IPS-15b (cell line): ENCODE data around the gene SNAPC3.

Experiments used
- H3K27me3 ChIP-seq: one replicate; pipeline ENCODE4 v1.6.1; 2013; ENCODE audit warnings: low read length; ENCODE audit not compliant: control insufficient read depth, insufficient read depth
- H3K36me3 ChIP-seq: one replicate; pipeline ENCODE4 v1.6.1; 2013; ENCODE audit warnings: low read length; ENCODE audit not compliant: control insufficient read depth, insufficient read depth
- H3K4me1 ChIP-seq: one replicate; pipeline ENCODE4 v1.6.1; 2013; ENCODE audit warnings: mild to moderate bottlenecking, low read length; ENCODE audit not compliant: control insufficient read depth, insufficient read depth
- H3K4me3 ChIP-seq: one replicate; pipeline ENCODE4 v1.5.1; 2013; ENCODE audit warnings: low read depth, low read length
- H3K9ac ChIP-seq: one replicate; pipeline ENCODE4 v1.6.1; 2013; ENCODE audit warnings: low read depth, mild to moderate bottlenecking, low read length
- H3K9me3 ChIP-seq: one replicate; pipeline ENCODE4 v1.6.1; 2013; ENCODE audit warnings: mild to moderate bottlenecking, low read length; ENCODE audit not compliant: control insufficient read depth, insufficient read depth

Gene SNAPC3

DNA sequence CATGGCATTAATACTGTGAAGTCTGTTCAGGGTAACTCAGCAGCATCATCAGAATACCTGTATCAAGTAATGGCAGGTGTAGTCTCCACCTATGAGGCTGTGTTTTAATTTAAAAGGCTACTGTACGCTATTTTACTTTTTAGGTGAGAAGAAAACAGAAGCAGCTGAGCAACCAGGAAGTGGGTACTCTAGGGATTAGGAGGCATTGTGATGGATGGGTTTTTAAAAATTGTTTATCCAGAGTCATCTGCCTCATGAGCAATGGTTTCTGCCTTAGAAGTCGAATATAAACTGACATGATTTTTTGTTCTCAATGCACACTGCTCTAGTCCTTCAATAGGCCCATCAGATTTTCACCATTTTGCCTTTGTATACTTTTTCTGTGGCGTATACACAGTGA lies 45.5 kb downstream of the SNAPC3 start:
- Histone ChIP-seq H3K9me3 (no peaks in the 10 kb centered on the region), H3K4me3 (no peak overlapping the region), H3K36me3 (peaks cover 9% of the 10 kb centered on the region), H3K9ac (no peak overlapping the region), H3K4me1 (no peaks in the 10 kb centered on the region), H3K27me3 (no peaks in the 10 kb centered on the region)

DNA sequence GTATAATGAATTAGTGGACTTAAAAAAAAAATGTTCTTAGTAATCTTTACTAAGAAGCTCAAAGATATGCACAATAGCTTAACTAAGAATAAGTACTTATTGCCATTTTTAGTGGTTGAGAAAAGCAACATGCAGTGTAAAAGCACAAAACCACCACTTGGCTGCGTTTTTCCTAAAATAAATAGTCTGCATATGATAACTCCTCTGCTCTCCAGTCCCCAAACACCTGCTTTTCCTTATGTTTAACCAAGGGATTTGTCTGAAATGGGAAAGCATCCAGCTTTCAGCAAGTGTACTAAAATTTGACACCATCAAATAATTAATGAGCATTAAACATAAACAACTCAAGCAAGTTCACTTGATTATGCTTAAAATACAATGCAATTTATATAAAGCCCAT lies 46.7 kb downstream of the SNAPC3 start:
- H3K36me3 ChIP-seq: peaks cover 9% of the 10 kb centered on the region
- H3K4me1 ChIP-seq: no peaks in the 10 kb centered on the region
- no peaks in the 10 kb centered on the region for H3K9me3 ChIP-seq
- H3K27me3 ChIP-seq: no peaks in the 10 kb centered on the region
- no peak overlapping the region for H3K4me3 ChIP-seq
- H3K9ac ChIP-seq: no peak overlapping the region

DNA sequence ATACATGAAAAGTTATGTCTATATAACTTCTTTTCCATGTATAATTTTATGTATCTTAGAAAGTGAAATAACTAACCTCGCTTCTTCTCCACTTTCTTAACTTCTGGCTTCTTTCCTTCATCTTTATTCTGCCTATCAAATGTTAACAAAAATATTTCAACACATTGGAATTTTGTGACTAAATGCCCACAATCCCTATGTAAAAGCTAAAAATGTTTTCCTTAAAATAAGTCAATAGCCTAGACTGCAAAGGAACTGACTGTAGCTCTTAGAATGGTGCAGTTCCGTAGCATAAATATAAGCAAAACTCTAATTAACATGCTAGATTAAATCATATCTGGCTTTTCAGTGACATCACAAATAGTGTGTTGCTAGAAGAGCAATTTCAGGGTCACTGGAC lies 47.2 kb downstream of the SNAPC3 start:
- Histone ChIP-seq H3K9ac (no peak overlapping the region), H3K9me3 (no peaks in the 10 kb centered on the region), H3K36me3 (peaks cover 9% of the 10 kb centered on the region), H3K27me3 (no peaks in the 10 kb centered on the region), H3K4me3 (no peak overlapping the region), H3K4me1 (no peaks in the 10 kb centered on the region)

DNA sequence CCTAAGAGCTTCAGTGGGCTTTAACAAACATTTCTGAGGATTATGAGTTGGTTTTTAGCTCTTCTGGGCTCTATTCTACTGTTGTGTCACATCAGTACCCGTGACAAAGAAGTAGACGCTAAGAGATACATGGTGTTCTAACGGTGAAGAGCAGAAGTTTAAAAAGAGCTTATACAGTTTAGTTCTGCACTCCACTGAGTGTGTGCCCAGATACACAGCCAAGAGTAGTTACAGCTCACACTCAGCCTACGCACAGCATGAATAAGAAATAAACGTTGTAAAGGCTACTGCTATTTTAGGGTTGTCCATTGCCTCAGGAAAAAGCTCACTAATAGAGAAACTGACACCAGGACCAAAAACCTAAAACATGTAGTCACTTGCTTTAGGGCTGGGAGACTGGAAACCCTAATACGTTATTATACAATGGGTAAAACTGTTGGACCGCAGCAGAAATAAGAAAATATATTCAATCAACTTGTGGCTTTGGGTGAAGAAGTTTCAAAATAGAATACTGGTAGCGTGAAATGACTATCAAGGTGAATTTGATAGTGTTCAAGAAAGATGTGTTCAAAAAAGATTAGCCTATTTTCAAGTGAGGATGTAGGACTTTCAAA lies 53.4 kb downstream of the SNAPC3 start:
- Histone ChIP-seq H3K9me3 (no peaks in the 10 kb centered on the region), H3K36me3 (peaks cover 2% of the 10 kb centered on the region), H3K4me3 (no peak overlapping the region), H3K4me1 (peaks cover 2% of the 10 kb centered on the region), H3K9ac (no peak overlapping the region), H3K27me3 (no peaks in the 10 kb centered on the region)

DNA sequence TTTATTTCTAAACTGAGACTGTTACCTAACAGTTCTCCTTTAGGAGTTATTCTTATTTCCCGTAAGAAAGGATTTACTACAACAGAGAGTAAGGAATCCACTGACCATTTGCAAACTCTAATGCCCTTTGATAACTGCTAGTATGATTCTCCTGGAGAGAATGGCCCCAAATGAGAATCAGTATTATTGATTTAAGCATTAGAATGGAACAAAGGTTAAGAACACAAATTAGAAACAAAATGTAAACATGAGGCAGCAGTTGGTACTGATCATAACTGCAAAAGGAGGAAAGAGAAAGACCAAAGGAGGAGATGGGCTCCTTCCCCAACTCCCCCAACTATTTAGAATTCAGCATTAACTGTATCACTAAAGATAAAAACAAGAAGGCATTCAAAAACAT lies 57.4 kb downstream of the SNAPC3 start:
- peaks cover 5% of the 10 kb centered on the region for H3K36me3 ChIP-seq
- H3K4me3 ChIP-seq: no peak overlapping the region
- H3K9me3 ChIP-seq: no peaks in the 10 kb centered on the region
- H3K27me3 ChIP-seq: no peaks in the 10 kb centered on the region
- H3K4me1 ChIP-seq: peaks cover 10% of the 10 kb centered on the region
- no peak overlapping the region for H3K9ac ChIP-seq

DNA sequence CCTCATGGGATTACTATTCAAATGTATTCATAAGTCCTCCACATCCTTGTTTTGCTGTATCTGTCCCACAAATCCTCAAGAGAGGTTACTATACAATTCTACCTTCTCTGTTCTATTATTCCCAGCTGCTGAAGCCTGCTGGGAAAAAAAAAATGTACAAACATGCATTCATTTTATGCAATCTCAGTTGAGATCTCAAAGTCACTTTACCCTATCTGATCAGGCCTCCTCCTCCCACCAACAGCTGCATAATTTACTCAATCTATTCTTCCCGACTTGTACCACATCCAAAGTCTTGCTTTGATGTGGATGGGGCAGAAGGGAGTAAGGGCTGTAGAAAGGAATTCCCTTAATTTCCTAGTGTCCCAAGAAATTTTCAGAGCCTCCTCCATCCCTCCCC lies 59.5 kb downstream of the SNAPC3 start:
- Histone ChIP-seq H3K9ac (no peak overlapping the region), H3K36me3 (peaks cover 5% of the 10 kb centered on the region), H3K4me3 (no peak overlapping the region), H3K9me3 (no peaks in the 10 kb centered on the region), H3K27me3 (no peaks in the 10 kb centered on the region), H3K4me1 (peaks cover 10% of the 10 kb centered on the region)

DNA sequence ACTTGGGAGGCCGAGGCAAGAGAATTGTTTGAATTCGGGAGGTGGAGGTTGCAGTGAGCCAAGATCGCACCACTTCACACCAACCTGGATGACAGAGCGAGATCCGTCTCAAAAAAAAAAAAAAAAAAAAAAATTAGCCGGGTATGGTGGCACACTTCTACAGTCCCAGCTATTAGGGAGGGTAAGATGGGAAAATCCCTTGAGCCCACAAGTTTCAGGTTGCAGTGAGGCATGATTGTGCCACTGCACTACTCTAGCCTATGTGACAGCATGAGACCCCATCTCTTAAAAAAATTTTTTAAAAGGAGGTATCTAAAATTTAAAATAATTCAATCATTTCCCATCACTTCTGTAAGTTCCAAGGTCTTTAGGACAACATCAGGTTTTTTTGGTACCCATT lies 62.1 kb downstream of the SNAPC3 start:
- Histone ChIP-seq H3K27me3 (no peaks in the 10 kb centered on the region), H3K9me3 (no peaks in the 10 kb centered on the region), H3K4me3 (no peak overlapping the region), H3K9ac (no peak overlapping the region), H3K36me3 (peaks cover 14% of the 10 kb centered on the region), H3K4me1 (peaks cover 10% of the 10 kb centered on the region)

DNA sequence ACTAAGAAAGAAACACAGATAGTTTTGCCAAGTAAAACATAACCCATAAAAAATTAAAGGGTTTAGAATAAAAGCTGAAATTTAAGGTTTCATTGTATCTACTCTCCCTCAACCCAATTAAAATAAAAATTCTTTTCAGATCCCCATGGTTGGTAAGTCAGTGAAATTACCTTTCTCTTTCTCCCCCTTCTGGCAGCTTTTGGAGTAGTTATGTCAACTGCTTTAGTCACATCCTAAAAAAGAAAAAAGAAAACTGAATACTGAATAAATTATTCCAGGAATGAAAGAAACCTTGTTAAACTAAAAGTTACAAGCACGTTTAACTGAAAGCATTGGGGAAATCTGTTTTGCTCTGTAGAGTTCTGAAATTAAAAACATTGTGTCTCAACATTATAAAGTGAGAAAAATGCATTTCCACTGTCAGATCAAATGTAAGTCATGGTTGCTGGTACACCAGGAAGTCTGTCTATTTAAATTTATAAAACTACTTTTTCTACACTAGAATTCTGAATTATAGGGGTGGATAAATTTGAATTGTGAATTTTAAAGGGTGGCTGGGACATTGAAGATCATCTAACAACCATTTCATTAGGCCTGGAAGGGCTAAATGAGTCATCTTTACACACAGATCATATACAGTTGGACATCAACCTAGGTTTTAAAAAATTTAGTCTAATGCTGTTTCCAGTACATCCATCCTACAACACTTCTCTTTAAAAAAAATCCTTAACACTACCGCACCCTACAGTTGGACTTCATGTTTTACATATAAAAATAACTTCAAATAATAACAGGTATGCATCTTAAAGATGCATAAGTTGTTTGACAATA lies 63.4 kb downstream of the SNAPC3 start:
- Histone ChIP-seq H3K36me3 (peaks cover 17% of the 10 kb centered on the region), H3K27me3 (no peaks in the 10 kb centered on the region), H3K9me3 (no peaks in the 10 kb centered on the region)

DNA sequence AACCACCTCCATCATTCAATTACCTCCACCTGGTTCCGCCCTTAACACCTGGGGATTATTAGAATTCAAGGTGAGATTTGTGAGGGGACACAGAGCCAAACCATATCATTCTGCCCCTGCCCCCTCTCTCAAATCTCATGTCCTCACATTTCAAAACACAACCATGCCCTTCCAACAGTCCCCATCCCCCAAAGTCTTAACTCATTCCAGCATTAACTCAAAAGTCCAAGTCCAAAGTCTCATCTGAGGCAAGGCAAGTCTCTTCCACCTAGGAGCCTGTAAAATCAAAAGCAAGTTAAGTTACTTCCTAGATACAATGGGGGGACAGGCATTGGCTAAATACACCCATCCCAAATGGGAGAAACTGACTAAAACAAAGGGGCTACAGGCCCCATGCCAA lies 69.3 kb downstream of the SNAPC3 start:
- Histone ChIP-seq H3K9ac (no peak overlapping the region), H3K9me3 (peaks cover 12% of the 10 kb centered on the region), H3K36me3 (peaks cover 32% of the 10 kb centered on the region), H3K27me3 (no peaks in the 10 kb centered on the region), H3K4me3 (no peak overlapping the region), H3K4me1 (no peaks in the 10 kb centered on the region)

More for the DNA sequence above, 63.4 kb downstream of the SNAPC3 start:
- H3K9ac ChIP-seq: no peak overlapping the region
- no peak overlapping the region for H3K4me3 ChIP-seq
- peaks cover 8% of the 10 kb centered on the region for H3K4me1 ChIP-seq

DNA sequence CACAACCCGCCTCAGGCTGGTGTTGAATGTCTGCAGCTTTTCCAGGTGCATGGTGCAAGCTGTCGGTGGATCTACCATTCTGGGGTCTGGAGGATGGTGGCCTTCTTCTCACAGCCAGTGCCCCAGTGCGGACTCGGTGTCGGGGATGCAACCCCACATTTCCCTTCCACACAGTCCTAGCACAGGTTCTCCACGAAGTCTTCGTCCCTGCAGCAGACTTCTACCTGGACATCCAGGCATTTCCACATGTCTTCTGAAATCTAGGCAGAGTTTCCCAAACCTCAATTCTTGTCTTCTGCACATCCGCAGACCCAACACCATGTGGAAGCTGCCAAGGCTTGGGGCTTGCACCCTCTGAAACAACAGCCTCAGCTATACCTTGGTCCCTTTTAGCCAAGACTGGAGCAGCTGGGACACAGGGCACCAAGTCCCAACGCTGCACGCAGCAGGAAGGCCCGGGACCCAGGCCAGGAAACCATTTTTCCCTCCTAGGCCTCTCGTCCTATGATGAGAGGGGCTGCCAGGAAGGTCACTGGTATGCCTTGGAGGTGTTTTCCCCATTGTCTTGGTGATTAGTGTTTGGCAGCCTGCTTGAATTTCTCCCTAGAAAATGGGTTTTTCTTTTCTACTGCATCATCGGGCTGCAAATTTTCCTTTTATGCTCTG lies 69.9 kb downstream of the SNAPC3 start:
- Histone ChIP-seq H3K36me3 (peaks cover 33% of the 10 kb centered on the region), H3K27me3 (no peaks in the 10 kb centered on the region)

DNA sequence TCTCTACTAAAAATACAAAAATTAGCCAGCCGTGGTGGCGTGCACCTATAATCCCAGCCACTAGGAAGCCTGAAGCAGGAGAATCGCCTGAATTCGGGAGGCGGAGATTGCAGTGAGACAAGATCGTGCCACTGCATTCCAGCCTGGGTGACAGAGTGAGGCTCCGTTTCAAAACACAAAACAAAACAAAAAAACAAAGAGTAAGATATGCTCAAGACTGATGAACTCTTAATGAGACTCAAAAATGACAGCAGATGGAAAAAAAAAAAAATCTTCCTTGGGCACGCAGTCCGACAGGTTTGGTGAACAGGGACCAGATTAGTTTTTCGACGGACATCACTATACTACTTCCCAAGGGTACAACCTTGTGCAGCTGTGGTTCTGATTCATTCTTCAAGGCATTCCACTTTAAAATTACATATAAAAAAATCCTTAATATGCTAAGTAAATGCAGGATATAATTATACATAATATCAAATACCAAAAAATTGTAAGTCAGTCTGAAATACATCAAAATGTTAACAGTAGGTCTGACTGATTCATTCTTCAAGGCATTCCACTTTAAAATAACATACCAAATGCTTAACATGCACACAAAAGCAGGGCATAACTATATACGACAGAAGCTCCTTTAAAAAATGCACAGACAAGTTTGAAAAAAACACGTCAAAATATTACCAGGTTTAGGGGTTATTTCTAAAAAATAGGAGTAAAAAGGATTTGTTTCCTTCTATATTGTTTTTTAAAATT lies 75.7 kb downstream of the SNAPC3 start:
- Histone ChIP-seq H3K27me3 (no peaks in the 10 kb centered on the region), H3K4me1 (no peaks in the 10 kb centered on the region), H3K9me3 (no peaks in the 10 kb centered on the region), H3K9ac (no peak overlapping the region), H3K4me3 (no peak overlapping the region), H3K36me3 (peaks cover 7% of the 10 kb centered on the region)

More for the DNA sequence above, 69.9 kb downstream of the SNAPC3 start:
- H3K4me3 ChIP-seq: no peak overlapping the region
- no peaks in the 10 kb centered on the region for H3K4me1 ChIP-seq
- no peak overlapping the region for H3K9ac ChIP-seq
- H3K9me3 ChIP-seq: peaks cover 12% of the 10 kb centered on the region
